LNCAP (cell line): ENCODE data around the gene ARHGAP15.

Source experiments
- TF ChIP-seq, protein P1 (sequence below): fragments of 450-650 bp; IDR thresholded peaks from 2 replicates; pipeline ENCODE4 v1.5.1; 2017; ENCODE audit warnings: mild to moderate bottlenecking

ARHGAP15 gene

DNA sequence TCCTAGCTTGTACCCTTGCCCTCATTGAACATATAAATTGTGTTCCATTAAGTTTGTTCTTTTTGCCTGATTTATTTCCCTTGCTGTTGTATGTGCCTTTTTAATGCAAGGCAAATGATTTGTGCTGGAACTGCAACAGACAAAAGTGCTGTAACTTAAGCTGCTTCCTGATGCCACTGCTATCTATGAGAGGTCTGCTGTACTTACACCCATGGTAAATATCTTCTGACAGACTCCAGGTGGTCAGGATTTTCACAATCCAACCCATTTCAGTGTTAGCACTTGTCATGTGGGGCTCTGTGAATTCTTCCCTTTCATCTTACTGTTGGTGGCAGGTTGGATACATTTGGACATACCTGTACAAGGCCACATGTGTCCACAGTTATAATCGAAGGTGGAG is 63.5 kb downstream of the ARHGAP15 start:
- TF ChIP-seq, protein P1, sequence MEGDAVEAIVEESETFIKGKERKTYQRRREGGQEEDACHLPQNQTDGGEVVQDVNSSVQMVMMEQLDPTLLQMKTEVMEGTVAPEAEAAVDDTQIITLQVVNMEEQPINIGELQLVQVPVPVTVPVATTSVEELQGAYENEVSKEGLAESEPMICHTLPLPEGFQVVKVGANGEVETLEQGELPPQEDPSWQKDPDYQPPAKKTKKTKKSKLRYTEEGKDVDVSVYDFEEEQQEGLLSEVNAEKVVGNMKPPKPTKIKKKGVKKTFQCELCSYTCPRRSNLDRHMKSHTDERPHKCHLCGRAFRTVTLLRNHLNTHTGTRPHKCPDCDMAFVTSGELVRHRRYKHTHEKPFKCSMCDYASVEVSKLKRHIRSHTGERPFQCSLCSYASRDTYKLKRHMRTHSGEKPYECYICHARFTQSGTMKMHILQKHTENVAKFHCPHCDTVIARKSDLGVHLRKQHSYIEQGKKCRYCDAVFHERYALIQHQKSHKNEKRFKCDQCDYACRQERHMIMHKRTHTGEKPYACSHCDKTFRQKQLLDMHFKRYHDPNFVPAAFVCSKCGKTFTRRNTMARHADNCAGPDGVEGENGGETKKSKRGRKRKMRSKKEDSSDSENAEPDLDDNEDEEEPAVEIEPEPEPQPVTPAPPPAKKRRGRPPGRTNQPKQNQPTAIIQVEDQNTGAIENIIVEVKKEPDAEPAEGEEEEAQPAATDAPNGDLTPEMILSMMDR, result no peak

DNA sequence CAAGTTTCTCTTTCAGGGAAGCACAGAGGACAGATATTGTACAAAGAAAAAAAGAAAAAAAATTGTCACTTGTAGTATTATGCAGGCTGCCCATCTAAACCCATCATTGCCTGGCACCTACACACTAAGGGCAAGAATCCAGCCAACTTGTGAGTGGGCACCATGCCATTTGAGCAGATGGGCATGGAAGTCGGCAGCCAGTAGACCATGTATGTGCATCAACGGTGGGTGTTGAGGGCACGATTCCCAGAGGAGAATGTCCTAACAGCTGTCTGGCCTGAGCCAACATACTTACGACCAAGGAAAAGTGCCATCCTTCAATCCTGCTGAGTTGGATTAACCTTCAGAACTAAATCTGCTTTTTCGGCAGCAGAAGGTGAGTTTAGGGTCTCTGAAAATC is 63.9 kb downstream of the ARHGAP15 start:
- TF ChIP-seq, protein P1, result no peak

GRCh38 chr2:143195511-143195910 is 66.3 kb downstream of the ARHGAP15 start:
- TF ChIP-seq, protein P1, result no peak

DNA sequence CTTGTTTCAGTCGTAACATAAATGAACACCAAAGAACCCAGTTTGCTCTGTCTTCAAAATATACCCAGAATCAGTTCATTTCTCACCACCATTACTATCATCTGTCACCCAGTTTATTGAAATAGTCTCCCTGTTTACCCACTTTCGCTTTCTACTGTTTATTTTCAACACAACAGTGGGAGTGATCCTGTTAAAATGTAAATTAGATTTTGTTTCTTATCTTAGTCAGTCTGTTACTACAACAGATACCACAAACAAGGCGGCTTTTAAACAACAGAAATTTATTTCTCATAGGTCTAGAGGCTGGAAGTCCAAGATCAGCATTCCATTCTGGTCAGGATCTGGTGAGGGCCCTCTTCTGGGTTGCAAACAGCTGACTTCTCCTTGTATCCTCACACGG is 74.8 kb downstream of the ARHGAP15 start:
- TF ChIP-seq, protein P1, result no peak

DNA sequence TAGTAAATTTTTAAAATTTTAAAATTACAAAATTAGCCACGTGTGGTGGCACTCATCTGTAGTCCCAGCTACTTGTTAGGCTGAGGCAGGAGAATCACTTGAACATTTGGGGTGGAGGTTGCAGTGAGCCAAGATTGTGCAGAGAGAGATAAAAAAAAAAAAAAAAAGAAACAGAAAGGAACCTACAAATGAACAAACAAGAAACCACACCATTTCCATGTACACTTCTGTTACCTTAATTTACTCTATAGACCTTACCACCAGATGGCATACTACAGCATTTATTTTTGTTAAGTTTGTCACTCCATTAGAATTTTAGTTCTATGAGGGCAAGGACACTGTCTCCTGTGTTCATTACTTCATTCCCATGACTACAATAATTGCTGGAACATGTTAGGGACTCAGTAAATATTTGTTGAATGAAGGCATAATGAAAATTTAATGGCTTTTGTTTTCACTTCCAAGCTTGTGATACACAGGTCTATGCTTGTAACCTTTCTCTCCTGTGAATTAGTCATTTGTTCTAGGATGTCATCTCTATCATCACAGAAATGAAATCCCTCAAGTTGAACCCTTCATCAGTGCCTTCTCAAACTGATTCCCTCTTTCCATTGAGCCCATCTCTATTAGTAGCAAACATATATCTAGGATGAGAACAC is 76.0 kb downstream of the ARHGAP15 start:
- TF ChIP-seq, protein P1, result peak; percentile 42

GRCh38 chr2:143209570-143210445 is 80.6 kb downstream of the ARHGAP15 start:
- TF ChIP-seq, protein P1, result no peak

DNA sequence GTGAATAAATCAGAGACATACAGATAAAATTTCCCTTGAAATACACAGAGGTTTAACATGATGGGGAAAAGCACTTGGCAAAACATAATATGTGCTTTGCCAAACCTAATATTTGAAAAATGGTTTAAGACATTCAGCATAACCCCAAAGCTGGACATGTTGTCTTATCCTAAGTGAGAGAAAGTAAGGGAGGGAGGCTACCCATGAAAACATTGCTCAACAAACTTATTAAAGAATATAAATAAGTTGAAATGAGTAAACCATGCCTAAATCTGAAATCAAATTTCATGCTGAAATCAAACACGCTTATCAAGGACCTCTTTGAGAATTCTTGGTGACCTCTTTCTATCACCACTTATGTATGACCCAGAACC is 81.2 kb downstream of the ARHGAP15 start:
- TF ChIP-seq, protein P1, result no peak
